ENCODE measurements around the gene CCDC24.

DNA sequence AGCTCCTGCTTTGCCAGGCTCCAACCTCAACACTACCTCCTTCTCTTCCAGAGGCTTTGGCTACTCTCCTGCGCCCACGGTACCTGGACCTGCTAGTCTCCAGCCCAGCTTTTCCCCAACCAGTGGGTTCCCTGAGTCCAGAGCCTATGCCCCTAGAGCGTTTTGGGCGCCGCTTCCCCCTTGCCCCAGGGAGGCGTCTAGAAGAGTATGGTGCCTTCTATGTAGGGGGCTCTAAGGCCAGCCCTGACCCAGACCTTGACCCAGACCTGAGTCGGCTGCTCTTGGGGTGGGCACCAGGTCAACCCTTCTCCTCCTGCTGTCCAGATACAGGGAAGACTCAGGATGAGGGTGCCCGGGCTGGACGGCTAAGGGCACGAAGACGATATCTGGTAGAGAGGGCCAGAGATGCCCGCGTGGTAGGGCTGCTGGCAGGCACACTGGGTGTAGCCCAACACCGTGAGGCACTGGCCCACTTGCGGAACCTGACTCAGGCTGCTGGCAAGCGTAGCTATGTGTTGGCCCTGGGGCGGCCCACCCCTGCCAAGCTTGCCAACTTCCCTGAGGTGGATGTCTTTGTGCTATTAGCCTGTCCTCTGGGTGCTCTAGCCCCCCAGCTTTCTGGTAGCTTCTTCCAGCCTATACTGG is 19.9 kb upstream of the CCDC24 start:
- TF ChIP-seq, protein P1, sequence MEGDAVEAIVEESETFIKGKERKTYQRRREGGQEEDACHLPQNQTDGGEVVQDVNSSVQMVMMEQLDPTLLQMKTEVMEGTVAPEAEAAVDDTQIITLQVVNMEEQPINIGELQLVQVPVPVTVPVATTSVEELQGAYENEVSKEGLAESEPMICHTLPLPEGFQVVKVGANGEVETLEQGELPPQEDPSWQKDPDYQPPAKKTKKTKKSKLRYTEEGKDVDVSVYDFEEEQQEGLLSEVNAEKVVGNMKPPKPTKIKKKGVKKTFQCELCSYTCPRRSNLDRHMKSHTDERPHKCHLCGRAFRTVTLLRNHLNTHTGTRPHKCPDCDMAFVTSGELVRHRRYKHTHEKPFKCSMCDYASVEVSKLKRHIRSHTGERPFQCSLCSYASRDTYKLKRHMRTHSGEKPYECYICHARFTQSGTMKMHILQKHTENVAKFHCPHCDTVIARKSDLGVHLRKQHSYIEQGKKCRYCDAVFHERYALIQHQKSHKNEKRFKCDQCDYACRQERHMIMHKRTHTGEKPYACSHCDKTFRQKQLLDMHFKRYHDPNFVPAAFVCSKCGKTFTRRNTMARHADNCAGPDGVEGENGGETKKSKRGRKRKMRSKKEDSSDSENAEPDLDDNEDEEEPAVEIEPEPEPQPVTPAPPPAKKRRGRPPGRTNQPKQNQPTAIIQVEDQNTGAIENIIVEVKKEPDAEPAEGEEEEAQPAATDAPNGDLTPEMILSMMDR (IDR thresholded peaks at IDR 0.05; ENCODE audit: insufficient read depth, low read depth, low read length) = no peak
- TF ChIP-seq EZH2 (IDR thresholded peaks at IDR 0.05; ENCODE audit: insufficient read depth, low read length) = no peak
